ENCODE results near the gene CDKAL1.

GRCh38 chr6:20856681-20857288 is 322.5 kb downstream of the CDKAL1 start:
- TF ChIP-seq POLR2A (IDR thresholded peaks at IDR 0.05) (no peak), CTCF (IDR thresholded peaks at IDR 0.05 in 8 of 11, conservative IDR thresholded peaks at IDR 0.05 in 3 of 11) (no peak), POLR2AphosphoS5 (IDR thresholded peaks at IDR 0.05) (no peak)

All from spleen (tissue), 7 donors.